Omental fat pad (tissue), 4 donors: ENCODE data around the gene MYO15A. TPM values are rescaled to one million over a fixed set of nuclear protein-coding genes. Genes with fewer than 3 reads are reported as not detected.
A peak's percentile ranks its signal among the peaks of the same experiment; 100 is the strongest.

ENCODE experiments used
- ATAC-seq: fragments of 150-250 bp; one replicate; pipeline ENCODE4 v1.9.1; 2016; ENCODE audit warnings: mild to moderate bottlenecking, moderate library complexity; ENCODE audit not compliant: low FRiP score
- DNase-seq: peaks from one replicate; pipeline ENCODE4 v3.0.0-alpha.2; 2019; ENCODE audit warnings: low spot score
- CTCF ChIP-seq, 3 donors: fragments of 450-650 bp; IDR thresholded peaks; one replicate each; pipeline ENCODE4 v1.5.1; 2016 to 2017; ENCODE audit warnings: antibody characterized with exemption in 3 of 3, mild to moderate bottlenecking in 3 of 3, moderate library complexity in 2 of 3
- total RNA-seq, 4 donors: library from RNA; depleted of rRNA; stranded (reverse); fragments of >200 nt; gene quantifications; one replicate each; pipeline ENCODE4 v1.1.0, GENCODE V29; 2016

MYO15A gene
- total RNA-seq, 4 donors from 2014 or later = 0.31 to 3.9 (median 2.0) TPM

GRCh38 chr17:18182110-18182977 is 73.8 kb downstream of the MYO15A start:
- no peak for TF ChIP-seq CTCF (IDR thresholded peaks at IDR 0.05)
- DNase-seq = no peak
- peak; percentile 2 for ATAC-seq

GRCh38 chr17:18182978-18183333 is 74.4 kb downstream of the MYO15A start:
- TF ChIP-seq CTCF (IDR thresholded peaks at IDR 0.05) = no peak

GRCh38 chr17:18183334-18184142 is 75.0 kb downstream of the MYO15A start, which contains the start of gene ALKBH5:
ALKBH5 (plus strand) TSS chr17:18183828; CDS start chr17:18184244, 416 bp downstream.
- TF ChIP-seq CTCF (IDR thresholded peaks at IDR 0.05) = no peak
- DNase-seq = peak; percentile 84
- ATAC-seq = peak; percentile 85

More at GRCh38 chr17:18182978-18183333, 74.4 kb downstream of the MYO15A start:
- DNase-seq = peak; percentile 62
- ATAC-seq = peak; percentile 29

GRCh38 chr17:18184143-18185031 is 75.8 kb downstream of the MYO15A start:
- DNase-seq (peak; percentile 57), ATAC-seq (no peak)
- TF ChIP-seq CTCF (IDR thresholded peaks at IDR 0.05) = no peak

- no peak for DNase-seq
- no peak for ATAC-seq
- TF ChIP-seq CTCF (IDR thresholded peaks at IDR 0.05) = no peak
Measured at GRCh38 chr17:18185391-18185790, 76.8 kb downstream of the MYO15A start.

GRCh38 chr17:18185832-18186626 is 77.5 kb downstream of the MYO15A start:
- DNase-seq = no peak
- no peak for TF ChIP-seq CTCF (IDR thresholded peaks at IDR 0.05)
- ATAC-seq = no peak
